AG08396 (cell line): ENCODE results near the gene VPS26B.
"Not testable (repeated sequence)": the region's sequence is repeated elsewhere in the genome, so short reads cannot be mapped to it uniquely, and the experiment has no call there.

Experiments
- DNase-seq: peaks from one replicate; pipeline ENCODE4 v3.0.0; 2012; ENCODE audit warnings: low spot score, mixed read lengths

The VPS26B gene

DNA sequence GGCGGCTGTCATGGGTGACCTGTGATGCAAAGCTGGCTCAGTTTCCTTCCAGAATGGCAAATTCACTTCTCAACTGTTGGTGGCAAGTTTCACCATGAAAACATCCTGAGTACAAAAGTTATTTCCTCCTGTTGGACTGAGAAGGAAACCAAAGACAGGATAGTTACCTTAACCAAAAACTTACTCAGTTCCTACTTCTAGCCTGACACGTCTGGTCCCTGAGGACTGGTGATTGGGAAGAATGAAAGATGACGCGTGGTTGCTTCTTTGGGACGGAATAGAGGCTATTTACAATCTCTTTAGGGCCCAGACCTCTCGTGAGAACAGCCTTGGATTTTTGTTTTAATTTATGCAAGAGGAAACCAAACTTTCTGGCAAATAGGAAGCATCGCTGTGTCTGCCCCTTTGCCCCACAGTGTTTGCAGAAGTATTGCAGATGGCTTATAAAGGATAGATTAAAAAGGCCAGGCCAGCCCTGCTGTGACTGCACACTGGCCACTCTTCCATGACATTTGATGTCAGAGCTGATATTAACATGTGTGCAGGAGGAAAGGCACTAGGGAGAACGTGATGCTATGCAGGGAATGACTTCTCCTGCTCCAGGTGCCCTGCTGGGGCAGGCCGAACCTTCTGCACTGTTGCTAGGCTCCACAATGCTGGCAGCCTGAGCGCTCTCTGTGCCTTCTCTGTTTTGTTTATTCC is 7.6 kb downstream of the VPS26B start:
- DNase-seq = no peak

DNA sequence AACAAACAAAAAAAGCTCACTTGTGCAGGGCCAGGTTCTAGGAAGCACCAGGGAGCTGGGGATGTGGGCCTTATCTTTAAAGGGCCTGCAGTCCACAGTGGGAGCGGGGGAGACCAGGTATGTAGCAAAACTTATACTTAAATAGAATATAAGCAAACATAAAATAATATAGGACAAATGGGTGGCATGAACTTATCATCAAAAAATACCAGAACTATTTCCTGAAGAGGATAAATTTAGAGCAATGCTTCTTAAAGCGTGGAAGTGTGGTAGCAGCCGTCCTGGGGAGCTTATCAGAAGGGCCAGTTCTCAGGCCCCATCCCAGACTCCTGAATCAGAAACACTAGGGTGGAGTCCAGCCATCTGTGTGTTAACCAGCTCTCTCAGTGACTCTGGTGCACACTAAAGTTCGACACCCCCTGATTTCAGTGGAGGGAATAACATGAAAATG is 9.3 kb downstream of the VPS26B start:
- no peak for DNase-seq

DNA sequence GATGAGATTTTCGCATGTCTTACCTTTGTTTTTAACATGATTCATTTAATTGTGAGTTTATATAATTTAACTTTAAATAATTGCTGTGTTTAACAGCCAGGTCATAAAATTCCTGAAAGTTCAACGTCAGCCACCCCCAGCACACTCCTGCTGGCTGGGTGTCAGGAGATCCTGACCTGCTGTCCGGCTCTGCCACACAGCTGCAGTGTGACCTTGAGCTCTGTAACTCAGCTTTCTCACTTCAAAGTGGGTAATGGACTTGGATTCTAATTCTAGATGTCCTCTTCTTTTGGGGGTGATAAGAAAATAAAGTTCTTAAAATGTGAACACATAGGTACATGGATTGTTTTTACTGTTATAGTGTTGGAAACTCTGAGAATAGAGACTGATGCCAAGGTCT is 10.9 kb downstream of the VPS26B start:
- DNase-seq = no peak

DNA sequence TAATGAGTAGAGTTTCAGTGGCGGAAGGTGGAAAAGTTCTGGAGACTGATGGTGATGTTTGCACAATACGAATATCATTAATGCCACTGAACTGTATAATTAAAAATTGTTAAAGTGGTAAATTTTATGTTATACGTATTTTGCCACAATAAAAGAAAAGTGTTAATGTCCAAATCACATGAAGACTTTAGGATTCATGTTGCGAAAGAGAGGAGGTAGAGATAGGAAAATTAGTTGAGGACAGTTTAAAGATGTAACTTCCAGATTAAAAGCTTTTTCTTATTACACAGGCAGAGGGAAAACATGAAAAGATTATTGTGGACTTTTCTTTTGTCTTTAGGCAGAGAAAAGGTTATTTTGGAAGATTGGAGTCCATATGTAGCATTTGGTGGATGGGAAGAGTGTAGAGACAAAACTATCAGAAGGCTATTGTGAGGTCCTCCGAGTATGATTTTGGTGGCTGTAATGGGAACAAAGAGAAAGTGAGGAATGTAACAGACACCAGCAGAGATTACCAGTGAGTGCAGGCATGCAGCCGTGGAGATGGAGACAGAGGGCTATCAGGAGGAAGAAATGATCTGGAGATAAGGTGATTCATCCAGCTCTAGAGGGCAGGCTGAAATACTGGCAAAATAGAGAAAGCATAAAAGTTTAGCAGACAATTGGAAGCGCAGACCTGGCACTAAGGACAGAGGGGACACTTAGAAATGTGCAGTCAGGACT is 12.5 kb downstream of the VPS26B start:
- DNase-seq = no peak

DNA sequence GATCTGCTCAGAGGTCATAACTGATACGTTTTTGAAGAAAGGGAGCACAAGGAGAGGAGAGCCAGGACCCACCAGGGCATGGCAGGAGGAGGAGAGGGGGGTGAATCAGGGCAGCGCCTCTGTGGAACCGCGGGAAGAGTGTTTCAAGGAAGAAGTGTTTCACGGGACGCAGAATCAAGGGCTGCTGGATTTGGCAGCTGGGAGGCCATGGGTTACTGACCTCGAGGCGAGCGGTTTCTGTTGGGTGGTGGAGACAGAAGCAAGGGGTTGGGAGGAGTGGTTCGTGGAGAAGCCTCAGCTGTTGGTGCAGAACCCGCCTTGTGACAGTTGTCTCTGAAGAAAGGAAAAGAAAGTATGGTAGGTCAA is 13.1 kb downstream of the VPS26B start:
- DNase-seq = no peak

DNA sequence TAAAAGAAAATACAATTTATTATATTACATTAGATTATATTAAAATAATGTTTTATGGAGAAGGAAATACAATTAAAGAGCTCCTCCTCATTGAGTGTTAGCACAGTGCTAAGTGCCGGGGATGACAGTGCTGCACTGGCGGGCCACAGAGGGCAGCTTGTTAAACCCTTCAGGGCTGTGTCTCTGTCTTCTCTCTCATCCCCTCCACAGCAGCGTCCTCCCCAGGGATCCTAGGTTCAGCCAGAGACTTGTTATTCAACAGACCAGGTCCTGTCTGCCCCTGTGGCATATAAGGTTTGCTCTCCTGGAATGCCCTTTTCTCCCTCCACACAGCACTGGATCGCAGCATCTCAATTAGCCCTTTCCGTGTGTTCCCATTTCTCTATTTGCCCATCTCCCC is 14.5 kb downstream of the VPS26B start:
- DNase-seq = no peak

DNA sequence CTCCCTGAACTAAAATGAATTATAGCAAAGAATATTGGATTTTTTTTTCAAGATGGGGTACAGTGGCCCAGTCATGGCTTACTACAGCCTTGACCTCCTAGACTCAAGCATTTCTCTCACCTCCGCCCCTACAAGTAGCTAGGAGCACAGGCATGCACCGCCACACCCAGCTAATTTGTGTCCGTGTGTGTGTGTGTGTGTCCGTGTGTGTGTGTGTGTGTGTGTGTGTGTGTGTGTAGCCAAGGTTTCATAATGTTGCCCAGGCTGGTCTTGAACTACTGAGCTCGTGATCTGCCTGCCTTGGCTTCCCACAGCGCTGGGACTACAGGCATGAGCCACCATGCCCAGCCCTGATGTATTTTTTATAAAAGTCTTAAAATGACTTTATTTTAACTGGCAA is 16.1 kb downstream of the VPS26B start:
- no peak for DNase-seq

DNA sequence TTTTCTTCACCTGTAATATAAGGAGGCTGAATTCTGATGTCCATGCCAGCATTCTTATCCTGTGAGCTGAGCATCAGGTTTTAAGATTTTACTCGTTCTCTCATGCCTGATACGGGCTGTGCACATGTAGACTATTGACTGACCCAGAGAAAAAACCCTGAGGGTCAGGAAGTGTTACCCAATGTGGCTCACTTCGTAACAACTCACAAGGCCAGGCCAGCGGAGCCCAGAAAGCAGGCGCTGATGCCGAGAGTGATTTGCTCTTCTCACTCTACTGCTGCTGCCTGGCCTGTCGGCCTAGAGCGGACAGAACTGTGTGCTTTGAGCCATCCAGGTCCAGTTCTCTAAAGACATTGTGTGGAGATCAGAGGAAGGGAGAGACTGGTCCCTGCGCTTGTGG is 17.9 kb downstream of the VPS26B start:
- no peak for DNase-seq

DNA sequence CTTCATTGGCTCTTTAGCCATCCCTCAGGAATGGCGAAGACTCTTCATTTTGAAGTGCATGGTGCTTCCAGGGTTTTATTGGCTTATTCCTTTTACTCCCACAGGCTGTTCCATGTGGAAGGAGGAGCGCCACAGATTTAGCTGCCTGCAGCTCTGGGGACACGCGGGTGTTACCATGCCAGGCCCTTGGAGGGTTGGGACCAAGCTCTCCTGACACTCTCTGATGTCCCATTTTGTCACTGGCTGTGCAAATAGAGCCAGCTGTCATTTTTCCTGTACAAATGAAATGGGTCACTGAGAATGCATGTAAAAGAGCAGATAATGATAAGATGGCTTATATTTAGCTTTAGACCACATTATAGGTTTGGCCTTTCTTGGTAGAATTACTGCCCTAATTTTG is 19.4 kb downstream of the VPS26B start:
- no peak for DNase-seq

DNA sequence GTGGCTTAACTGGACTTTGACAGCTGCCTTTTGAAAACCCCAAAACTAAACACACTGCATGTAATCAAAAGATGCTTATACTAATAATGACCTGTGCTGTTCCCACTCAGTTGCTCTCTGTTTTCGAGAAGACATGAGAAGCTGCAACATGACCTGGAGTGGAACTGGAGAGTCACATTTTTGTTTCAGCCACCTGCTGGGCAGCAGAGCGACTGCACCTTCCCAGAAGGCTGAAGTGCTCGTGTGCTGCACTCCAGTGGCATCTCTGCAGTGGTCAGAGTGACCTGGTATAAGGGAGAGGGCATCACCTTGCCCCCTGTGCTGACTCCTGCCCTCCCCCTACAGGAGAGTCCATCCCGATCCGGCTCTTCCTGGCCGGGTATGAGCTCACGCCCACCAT is 20.1 kb downstream of the VPS26B start:
- DNase-seq = peak; percentile 41

DNA sequence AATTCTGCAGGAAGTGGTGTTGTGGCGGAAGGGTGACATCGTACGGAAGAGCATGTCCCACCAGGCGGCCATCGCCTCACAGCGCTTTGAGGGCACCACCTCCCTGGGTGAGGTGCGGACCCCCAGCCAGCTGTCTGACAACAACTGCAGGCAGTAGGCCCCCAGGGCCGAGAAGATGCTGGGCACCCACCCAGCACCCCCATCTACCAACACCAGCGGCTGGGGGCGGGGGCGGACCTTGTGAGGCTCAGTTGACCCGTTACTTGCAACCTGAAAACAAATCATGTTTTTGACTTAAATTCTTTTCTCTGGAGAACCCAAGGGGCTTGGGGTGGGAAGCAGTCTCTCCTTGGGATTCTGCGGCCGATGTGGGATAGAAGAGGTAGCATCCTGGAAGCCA is 21.0 kb downstream of the VPS26B start:
- DNase-seq = no peak

DNA sequence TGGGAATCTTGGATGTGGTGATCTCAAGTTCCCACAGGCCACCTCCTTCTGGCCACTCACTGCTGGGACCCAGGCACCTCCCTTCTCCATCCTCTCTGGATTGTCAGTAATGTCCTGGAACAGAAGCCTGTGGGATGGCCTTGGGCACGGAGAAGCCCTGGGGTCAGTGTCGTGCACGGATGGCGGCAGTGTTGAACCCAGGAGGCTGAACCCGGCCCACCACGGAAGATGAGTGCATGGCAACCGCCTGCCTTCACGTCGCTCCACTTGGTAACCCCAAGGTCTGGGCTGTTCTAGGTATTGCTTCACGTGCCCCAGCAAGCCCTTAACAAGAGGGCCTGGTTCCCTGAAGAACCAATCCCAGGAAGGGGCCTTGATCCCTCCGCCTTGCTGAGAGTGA is 21.6 kb downstream of the VPS26B start:
- DNase-seq = no peak

DNA sequence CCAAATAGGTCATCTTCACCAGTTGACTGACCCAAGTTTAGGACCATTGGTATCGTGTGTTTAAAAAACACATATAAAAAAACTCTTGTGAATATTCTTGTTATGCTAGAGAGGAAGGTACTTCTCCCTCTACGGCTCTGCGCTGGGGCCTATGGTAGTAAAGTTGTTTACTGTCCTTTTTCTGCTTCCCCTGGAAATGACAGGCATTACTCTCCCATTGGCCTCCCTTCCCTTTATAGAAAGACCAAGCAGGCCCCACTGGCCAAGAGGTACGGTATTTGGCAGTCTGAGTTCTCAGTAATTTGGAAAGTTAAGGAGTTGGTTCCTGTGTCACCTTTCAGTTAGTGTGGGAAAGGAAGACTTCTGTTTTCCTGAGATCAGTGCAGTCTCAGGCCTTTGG is 22.2 kb downstream of the VPS26B start:
- no peak for DNase-seq

DNA sequence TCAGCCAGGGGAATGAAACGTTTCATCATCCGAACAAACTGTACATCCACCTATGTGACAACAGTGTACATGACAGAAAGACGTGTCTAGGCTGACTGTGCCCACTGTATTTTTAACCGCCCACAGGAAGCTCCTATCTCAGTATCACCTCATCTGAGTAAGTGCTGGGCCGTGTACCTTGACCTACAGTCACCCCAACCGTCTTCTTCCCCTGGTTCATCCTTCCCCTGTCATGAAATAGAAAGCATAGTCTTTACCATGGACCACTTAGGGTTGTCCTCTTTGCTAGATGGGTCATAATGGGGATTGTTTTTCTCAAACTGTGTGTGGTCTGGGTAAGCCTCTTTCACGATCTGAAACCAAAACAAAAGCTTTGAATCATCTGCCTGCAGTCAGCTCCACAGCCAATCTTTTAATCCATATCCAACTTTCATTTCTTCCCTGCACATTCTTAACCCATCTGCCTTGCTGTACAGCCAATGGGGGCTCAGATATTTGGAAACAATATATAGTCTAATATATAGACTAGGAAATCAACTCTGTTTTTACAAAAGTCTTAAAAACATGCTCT is 24.5 kb downstream of the VPS26B start:
- peak; percentile 41 for DNase-seq

DNA sequence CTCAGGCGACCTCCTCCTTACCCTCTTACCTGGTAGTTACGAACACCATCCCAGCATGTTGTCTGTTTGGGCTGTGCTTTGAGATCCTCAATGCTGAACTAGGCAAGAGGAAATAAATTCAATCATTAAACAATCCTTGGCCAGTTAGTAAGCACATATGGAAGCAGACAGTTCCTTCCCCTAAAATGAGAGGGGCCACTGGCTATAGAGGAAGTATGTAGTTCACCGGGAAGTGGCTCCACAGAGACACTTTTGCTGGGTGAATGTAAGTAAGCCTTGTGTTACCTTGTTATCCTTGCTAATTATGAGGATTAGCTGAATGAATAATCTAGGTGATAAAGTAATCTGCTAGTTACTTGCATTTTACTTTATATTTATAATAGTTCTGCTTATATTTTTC is 25.8 kb downstream of the VPS26B start:
- DNase-seq = no peak

DNA sequence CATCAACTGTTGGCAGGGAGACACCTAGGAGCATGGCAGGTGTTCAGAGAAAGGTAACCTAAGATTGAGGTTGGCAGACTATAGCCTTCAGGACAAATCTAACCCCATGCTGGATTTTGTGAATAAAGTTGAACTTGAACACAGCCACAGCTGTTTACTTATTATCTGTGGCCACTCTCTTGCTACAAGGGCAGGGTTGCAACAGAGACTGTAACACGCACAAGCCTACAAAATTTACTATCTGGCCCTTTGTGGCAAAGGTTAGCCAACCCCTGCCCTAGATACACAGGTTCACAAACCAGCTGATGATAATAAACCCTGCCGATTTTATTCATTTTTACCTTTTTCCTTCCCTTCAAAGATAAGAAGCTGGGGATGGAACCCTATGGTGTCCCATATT is 26.2 kb downstream of the VPS26B start:
- DNase-seq = no peak

DNA sequence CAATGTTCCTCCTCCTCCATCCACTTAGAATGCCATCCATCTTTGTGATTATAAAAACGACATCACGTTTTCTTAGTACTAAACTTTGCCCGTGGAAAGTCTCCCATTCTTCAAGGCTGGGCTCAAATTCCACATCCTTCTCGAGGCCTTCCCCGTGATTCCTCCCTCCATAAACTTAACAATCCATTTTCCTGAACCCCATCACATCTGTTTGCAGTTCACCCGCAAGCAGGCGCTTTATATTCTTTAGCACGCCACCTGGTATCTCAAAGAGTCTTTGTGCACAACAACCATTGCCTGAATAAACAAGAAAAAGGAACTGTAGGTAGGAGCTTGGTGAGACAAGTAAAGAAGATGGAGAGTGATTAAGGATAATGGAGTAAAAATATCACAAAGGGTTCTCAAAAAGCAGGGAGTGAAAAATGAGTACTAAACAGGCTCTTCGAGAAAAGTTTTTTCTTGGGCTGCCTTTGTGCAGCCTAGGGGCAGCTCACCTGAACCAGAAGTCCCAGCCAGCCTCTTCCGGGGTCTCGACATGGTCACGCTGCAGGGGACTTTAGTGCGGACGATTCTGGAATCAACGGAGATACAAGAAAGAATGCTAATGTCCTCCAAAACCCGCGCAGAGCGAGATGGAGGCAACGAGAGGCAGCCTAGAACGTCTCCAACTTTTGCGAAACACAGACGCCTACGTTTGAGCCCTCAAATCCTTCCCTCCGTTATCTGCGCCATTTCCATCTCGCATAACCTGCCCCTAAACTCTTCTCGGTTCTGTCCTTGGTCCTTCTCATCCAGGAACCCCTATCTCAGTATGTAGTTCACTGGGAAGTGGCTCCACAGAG is 28.1 kb downstream of the VPS26B start:
- peak; percentile 56 for DNase-seq

DNA sequence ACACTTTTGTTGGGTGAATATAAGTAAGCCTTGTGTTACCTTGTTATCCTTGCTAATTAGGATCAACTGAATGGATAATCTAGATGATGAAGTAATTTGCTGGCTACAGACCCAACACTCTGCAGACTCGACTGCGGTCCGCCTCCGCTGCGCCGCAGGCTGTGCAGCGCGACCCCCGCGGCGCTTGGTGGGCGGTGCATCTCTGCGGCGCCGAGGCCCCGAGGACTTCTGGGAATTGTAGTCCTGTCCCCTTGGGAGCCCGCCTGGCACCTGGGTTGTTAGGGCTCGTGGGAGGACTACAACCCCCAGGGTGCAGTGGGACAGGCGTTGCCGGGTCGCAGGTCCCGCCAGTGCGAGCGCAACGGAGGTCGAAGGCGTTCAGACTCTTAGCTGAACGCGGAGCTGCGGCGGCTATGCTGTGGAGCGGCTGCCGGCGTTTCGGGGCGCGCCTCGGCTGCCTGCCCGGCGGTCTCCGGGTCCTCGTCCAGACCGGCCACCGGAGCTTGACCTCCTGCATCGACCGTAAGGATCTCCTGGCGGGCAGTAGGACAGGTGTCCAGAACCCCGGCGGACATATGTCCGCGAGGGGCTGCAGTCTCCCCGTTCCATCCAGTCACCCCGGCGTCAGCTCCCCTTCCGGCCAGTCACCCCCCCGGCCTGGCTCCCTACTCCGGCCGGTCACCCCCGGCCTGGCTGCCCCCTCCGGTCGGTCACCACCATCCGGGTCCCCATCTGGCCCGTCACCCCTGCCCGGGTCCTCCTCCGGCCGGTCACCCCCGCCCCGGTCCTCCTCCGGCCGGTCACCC is 28.9 kb downstream of the VPS26B start, which contains the start of the genes ACAD8 and THYN1:
ACAD8 (plus strand) TSS at position 381 of the 806 bp plus-strand sequence; CDS start at position 414, 33 bp downstream.
THYN1 (minus strand) TSS at position 165 of the 806 bp plus-strand sequence. CDS start 470 bp downstream, outside the sequence.
- DNase-seq = peak; percentile 98

DNA sequence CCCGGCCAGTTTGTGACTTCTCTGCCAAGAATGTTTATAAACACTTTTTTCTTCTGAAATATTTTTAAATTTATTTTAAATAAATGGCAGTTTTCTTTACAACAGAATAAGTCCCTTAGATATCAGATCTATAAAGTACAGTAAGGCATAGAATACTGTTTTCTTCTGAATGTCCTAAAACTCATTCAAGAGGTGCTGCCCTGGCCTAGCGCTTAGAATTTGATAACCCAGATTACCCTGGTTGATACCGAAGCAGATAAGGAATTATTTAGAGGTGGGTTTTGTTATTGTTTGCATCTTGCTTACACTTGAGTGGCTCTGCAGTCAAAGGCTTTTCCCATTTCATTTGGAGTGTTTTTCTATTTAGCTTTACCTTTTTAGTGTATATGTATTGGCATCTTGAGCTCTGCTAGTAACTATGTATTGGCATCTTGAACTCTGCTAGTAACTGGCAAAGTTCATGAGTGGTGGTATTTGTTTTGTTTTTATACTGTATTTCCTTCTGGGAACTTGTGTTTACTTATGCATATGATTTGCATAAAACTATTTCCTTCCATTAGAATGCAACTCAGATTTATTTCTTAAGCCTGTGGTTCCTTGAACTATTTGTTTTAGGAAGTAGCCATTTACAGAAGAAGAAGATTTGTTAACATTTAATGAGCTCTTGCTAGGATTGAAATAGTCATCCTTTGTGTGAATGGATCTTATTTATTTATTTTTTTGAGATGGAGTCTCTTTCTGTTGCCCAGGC is 30.1 kb downstream of the VPS26B start:
- DNase-seq = no peak

DNA sequence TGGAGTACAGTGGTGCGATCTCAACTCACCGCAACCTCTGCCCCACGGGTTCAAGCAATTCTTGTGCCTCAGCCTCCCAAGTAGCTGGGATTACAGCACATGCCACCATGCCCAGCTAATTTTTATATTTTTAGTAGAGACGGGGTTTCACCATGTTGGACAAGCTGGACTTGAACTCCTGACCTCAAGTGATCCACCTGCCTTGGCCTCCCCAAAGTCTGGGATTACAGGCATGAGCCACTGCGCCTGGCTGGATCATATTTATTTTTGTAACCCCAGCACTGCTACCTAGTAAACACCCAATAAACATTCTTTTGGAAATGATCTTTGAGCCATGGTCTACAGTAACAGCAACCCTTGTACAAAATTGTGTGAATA is 30.7 kb downstream of the VPS26B start:
- not testable (repeated sequence) for DNase-seq

DNA sequence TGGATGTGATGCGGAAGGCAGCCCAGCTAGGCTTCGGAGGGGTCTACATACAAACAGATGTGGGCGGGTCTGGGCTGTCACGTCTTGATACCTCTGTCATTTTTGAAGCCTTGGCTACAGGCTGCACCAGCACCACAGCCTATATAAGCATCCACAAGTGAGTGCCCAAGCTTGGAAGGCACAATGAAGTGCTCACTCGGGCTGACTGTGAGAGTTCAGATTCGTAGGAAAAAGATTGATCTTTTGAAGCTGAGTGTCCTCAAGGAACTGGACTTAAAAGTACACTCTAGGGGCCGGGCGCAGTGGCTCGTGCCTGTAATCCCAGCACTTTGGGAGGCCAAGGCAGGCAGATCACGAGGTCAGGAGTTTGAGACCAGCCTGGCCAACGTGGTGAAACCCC is 32.6 kb downstream of the VPS26B start:
- DNase-seq = no peak
